Epidermal melanocyte (primary cell): ENCODE results near the gene SIGLEC11.
"Not testable (repeated sequence)": the region's sequence is repeated elsewhere in the genome, so short reads cannot be mapped to it uniquely, and the experiment has no call there.

Source experiments
- DNase-seq: peaks from one replicate; pipeline ENCODE4 v3.0.0; 2011; ENCODE audit warnings: low spot score; ENCODE audit not compliant: insufficient read length

SIGLEC11 gene

GRCh38 chr19:49952479-49952836 is 8.5 kb downstream of the SIGLEC11 start:
- no peak for DNase-seq

GRCh38 chr19:49951806-49952478 is 9.0 kb downstream of the SIGLEC11 start:
- DNase-seq, result no peak

- DNase-seq, result no peak
Measured at GRCh38 chr19:49950956-49951526, 9.9 kb downstream of the SIGLEC11 start.

- DNase-seq, result no peak
Measured at GRCh38 chr19:49950590-49950948, 10.4 kb downstream of the SIGLEC11 start.

GRCh38 chr19:49949742-49950589 is 11.0 kb downstream of the SIGLEC11 start:
- no peak for DNase-seq

- DNase-seq, result no peak
Measured at GRCh38 chr19:49946415-49946814, 14.6 kb downstream of the SIGLEC11 start.

GRCh38 chr19:49944567-49944966 is 16.4 kb downstream of the SIGLEC11 start:
- not testable (repeated sequence) for DNase-seq

GRCh38 chr19:49940482-49940791 is 20.5 kb downstream of the SIGLEC11 start:
- DNase-seq, result no peak

GRCh38 chr19:49939721-49940481 is 21.1 kb downstream of the SIGLEC11 start:
- DNase-seq, result no peak

- no peak for DNase-seq
Measured at GRCh38 chr19:49938662-49939061, 22.3 kb downstream of the SIGLEC11 start.

- peak; percentile 71 for DNase-seq
Measured at GRCh38 chr19:49937750-49938381, 23.1 kb downstream of the SIGLEC11 start.

GRCh38 chr19:49936549-49936948 is 24.4 kb downstream of the SIGLEC11 start:
- no peak for DNase-seq

- no peak for DNase-seq
Measured at GRCh38 chr19:49933643-49934042, 27.3 kb downstream of the SIGLEC11 start.

- DNase-seq, result no peak
Measured at GRCh38 chr19:49932731-49933131, 28.2 kb downstream of the SIGLEC11 start.

GRCh38 chr19:49932041-49932451 is 28.9 kb downstream of the SIGLEC11 start:
- no peak for DNase-seq

GRCh38 chr19:49931293-49932040 is 29.5 kb downstream of the SIGLEC11 start:
- DNase-seq, result no peak

- no peak for DNase-seq
Measured at GRCh38 chr19:49930483-49931011, 30.4 kb downstream of the SIGLEC11 start.

GRCh38 chr19:49929611-49930482 is 31.1 kb downstream of the SIGLEC11 start:
- DNase-seq, result peak; percentile 95

GRCh38 chr19:49929121-49929610 is 31.8 kb downstream of the SIGLEC11 start, which contains the start of the genes ATF5 and NUP62:
Gene ATF5 (plus strand): TSS chr19:49929205. CDS start chr19:49930851, 1,646 bp downstream.
Gene NUP62 (minus strand): TSS chr19:49929504. CDS start chr19:49909807, 19,697 bp downstream.
- peak; percentile 98 for DNase-seq
